HepG2 (cell line): ENCODE measurements around the gene GALNTL6. TPM values are rescaled to one million over a fixed set of nuclear protein-coding genes. Genes with fewer than 3 reads are reported as not detected.

Experiments used
- ATAC-seq: fragments of 200-7000 bp; cut with Tn5 transposase; 3 replicates; pipeline ENCODE4 v1.9.1; 2020; ENCODE audit warnings: mild to moderate bottlenecking, moderate library complexity
- BruUV-seq: library from RNA; stranded (reverse); fragments of 400-500 nt; replicated peaks from 2 replicates; lab custom pipeline; 2021; lab: Mats Ljungman, UMichigan
- CTCF ChIA-PET: fragments of 300-600 bp; formaldehyde crosslinking; extraction: SDS; loops from one replicate; lab custom pipeline; 2021; ENCODE audit warnings: low total read pairs, inconsistent platforms, low intra/inter-chr PET ratio; lab: Yijun Ruan, JAX
- POLR2A ChIA-PET: fragments of 350-600 bp; sonication (Branson Sonifier 250); formaldehyde crosslinking; loops from one replicate; lab custom pipeline; 2020; ENCODE audit warnings: antibody characterized with exemption, inconsistent platforms; lab: Yijun Ruan, JAX
- DNase-seq: peaks from one replicate; pipeline ENCODE4 v3.0.0-alpha.2; 2015; ENCODE audit warnings: low spot score
- FAIRE-seq: peaks from 3 replicates; lab custom pipeline; 2011; peaks lifted over from hg19 to GRCh38; lab: Jason Lieb, UNC
- H2AFZ ChIP-seq: one replicate; pipeline ENCODE4 v1.6.1; 2011; ENCODE audit warnings: low read length, inconsistent platforms
- H3K27ac ChIP-seq: fragments of 300-600 bp; 3 replicates; pipeline ENCODE4 v1.8.0; 2011; ENCODE audit warnings: mixed run types, mild to moderate bottlenecking, mixed read lengths, low read length, inconsistent platforms; ENCODE audit not compliant: insufficient read depth; ENCODE audit errors: extremely low read length
- H3K27me3 ChIP-seq, 2 experiments: fragments of 200-600 bp in 1 of 2; 2 replicates in 1 of 2; 3 replicates in 1 of 2; pipeline versions ENCODE4 v1.6.0 to v1.8.0; 2011; ENCODE audit warnings: low read length in 2 of 2, mild to moderate bottlenecking in 2 of 2, moderate library complexity in 2 of 2, inconsistent platforms in 1 of 2; ENCODE audit not compliant: insufficient read depth in 2 of 2, control insufficient read depth in 1 of 2
- H3K36me3 ChIP-seq, 2 experiments: fragments of 200-600 bp in 1 of 2; replicated peaks in 1 of 2; 2 replicates in 1 of 2; 3 replicates in 1 of 2; pipeline versions ENCODE4 v1.5.1 to v1.8.0; 2011; ENCODE audit warnings: low read length in 2 of 2, inconsistent platforms in 1 of 2; ENCODE audit not compliant: insufficient read depth in 2 of 2, control insufficient read depth in 1 of 2
- H3K4me1 ChIP-seq: 2 replicates; pipeline ENCODE4 v1.5.1; 2012; ENCODE audit warnings: low read length, inconsistent platforms; ENCODE audit not compliant: insufficient read depth
- H3K4me2 ChIP-seq: 2 replicates; pipeline ENCODE4 v1.6.0; 2011; ENCODE audit warnings: low read depth, low read length, inconsistent platforms
- H3K4me3 ChIP-seq, 3 experiments: fragments of 200-600 bp in 1 of 3; sonication (generic), shearing (Covaris generic) in 1 of 3; replicated peaks in 1 of 3; 2 replicates each; pipeline ENCODE4 v1.5.1; 2011 to 2016; ENCODE audit warnings: low read length in 3 of 3, inconsistent platforms in 2 of 3, low read depth in 2 of 3, mild to moderate bottlenecking in 2 of 3, control low read depth in 1 of 3, mixed read lengths in 1 of 3; ENCODE audit not compliant: insufficient read depth in 1 of 3
- H3K79me2 ChIP-seq: one replicate; pipeline ENCODE4 v1.6.1; 2011; ENCODE audit warnings: low read length, inconsistent platforms; ENCODE audit not compliant: insufficient read depth
- H3K9ac ChIP-seq: 2 replicates; pipeline ENCODE4 v1.6.0; 2011; ENCODE audit warnings: mild to moderate bottlenecking, low read depth, low read length, inconsistent platforms; ENCODE audit not compliant: insufficient read depth
- H3K9me3 ChIP-seq: 2 replicates; pipeline ENCODE4 v1.5.1; 2012; ENCODE audit warnings: mild to moderate bottlenecking, low read length
- H4K20me1 ChIP-seq: 2 replicates; pipeline ENCODE4 v1.6.0; 2011; ENCODE audit warnings: inconsistent platforms, mild to moderate bottlenecking, low read length, moderate library complexity; ENCODE audit not compliant: insufficient read depth
- CREBL2 ChIP-seq: sonication (generic); formaldehyde crosslinking; IDR thresholded peaks from 2 replicates; pipeline ENCODE4 v1.8.1; 2023; ENCODE audit warnings: missing genetic modification reagents, mild to moderate bottlenecking, borderline replicate concordance
- ELF3 ChIP-seq: IDR thresholded peaks from 2 replicates; pipeline ENCODE4 v1.6.1; 2016; ENCODE audit warnings: missing genetic modification reagents, missing compliant biosample characterization
- GATA4 ChIP-seq: sonication (generic); IDR thresholded peaks from 2 replicates; pipeline ENCODE4 v1.6.1; 2016; ENCODE audit warnings: antibody characterized with exemption, low read depth, borderline replicate concordance
- GATAD1 ChIP-seq: IDR thresholded peaks from 2 replicates; pipeline ENCODE4 v1.6.1; 2016; ENCODE audit warnings: missing genetic modification reagents, missing compliant biosample characterization
- HNF1B ChIP-seq: sonication (generic); formaldehyde crosslinking; IDR thresholded peaks from 2 replicates; pipeline ENCODE4 v1.5.1; 2020; ENCODE audit warnings: mild to moderate bottlenecking, moderate library complexity, missing genetic modification reagents
- KLF11 ChIP-seq: IDR thresholded peaks from 2 replicates; pipeline ENCODE4 v1.6.1; 2016; ENCODE audit warnings: missing compliant biosample characterization
- KLF13 ChIP-seq: sonication (generic); formaldehyde crosslinking; IDR thresholded peaks from 2 replicates; pipeline ENCODE4 v1.4.0; 2020; ENCODE audit warnings: mild to moderate bottlenecking, missing genetic modification reagents
- MTA1 ChIP-seq: sonication (generic); formaldehyde crosslinking; IDR thresholded peaks from 2 replicates; pipeline ENCODE4 v1.4.0; 2020; ENCODE audit warnings: missing genetic modification reagents, mild to moderate bottlenecking, borderline replicate concordance
- MTF1 ChIP-seq: sonication (generic); formaldehyde crosslinking; IDR thresholded peaks from 2 replicates; pipeline ENCODE4 v1.5.0; 2020; ENCODE audit warnings: missing genetic modification reagents
- PRDM10 ChIP-seq: sonication (generic); formaldehyde crosslinking; IDR thresholded peaks from 2 replicates; pipeline ENCODE4 v1.4.0; 2020; ENCODE audit warnings: low read depth, missing genetic modification reagents
- STAG1 ChIP-seq: sonication (generic); formaldehyde crosslinking; IDR thresholded peaks from 2 replicates; pipeline ENCODE4 v1.4.0; 2020; ENCODE audit warnings: missing genetic modification reagents
- ZFY ChIP-seq: sonication (generic); formaldehyde crosslinking; IDR thresholded peaks from 2 replicates; pipeline ENCODE4 v1.4.0; 2020; ENCODE audit warnings: missing genetic modification reagents
- ZGPAT ChIP-seq: IDR thresholded peaks from 2 replicates; pipeline ENCODE4 v1.6.1; 2016; ENCODE audit warnings: mild to moderate bottlenecking
- ZMYM3 ChIP-seq: sonication (generic); formaldehyde crosslinking; IDR thresholded peaks from 2 replicates; pipeline ENCODE4 v1.5.1; 2020; ENCODE audit warnings: mild to moderate bottlenecking, missing genetic modification reagents
- ZNF205 ChIP-seq: IDR thresholded peaks from 2 replicates; pipeline ENCODE4 v1.6.1; 2018; ENCODE audit warnings: missing biosample characterization, missing genetic modification reagents
- ZNF496 ChIP-seq: sonication (generic); formaldehyde crosslinking; IDR thresholded peaks from 2 replicates; pipeline ENCODE4 v1.8.1; 2023; ENCODE audit warnings: mild to moderate bottlenecking, moderate library complexity, missing genetic modification reagents; ENCODE audit not compliant: insufficient replicate concordance
- ZNF550 ChIP-seq: sonication (generic); formaldehyde crosslinking; IDR thresholded peaks from 2 replicates; pipeline ENCODE4 v1.4.0; 2020; ENCODE audit warnings: mild to moderate bottlenecking, missing genetic modification reagents, borderline replicate concordance
- ZNF691 ChIP-seq: sonication (generic); formaldehyde crosslinking; IDR thresholded peaks from 2 replicates; pipeline ENCODE4 v1.4.0; 2020; ENCODE audit warnings: missing genetic modification reagents, low read depth, mild to moderate bottlenecking, borderline replicate concordance
- ZNF839 ChIP-seq: sonication (generic); formaldehyde crosslinking; IDR thresholded peaks from 2 replicates; pipeline ENCODE4 v1.4.0; 2020; ENCODE audit warnings: missing genetic modification reagents, mild to moderate bottlenecking, borderline replicate concordance
- WGBS: methylation state at CpG from one replicate; pipeline ENCODE4 v1.1.6; 2017; ENCODE audit warnings: low lambda C conversion rate; 5-methylcytosine and 5-hydroxymethylcytosine counted together
- in situ Hi-C: cut with HindIII; loops from 2 replicates; pipeline ENCODE4 v1.10.0; 2017; ENCODE audit warnings: low pct_unique_long_range_greater_than_20kb; ENCODE audit not compliant: extremely low pct_ligation_motif_present
- intact Hi-C: fragments of 100-400 bp; cut with micrococcal nuclease; formaldehyde crosslinking; loops from one replicate; pipeline ENCODE4 v1.10.0; 2022; ENCODE audit not compliant: unreplicated experiment
- polyA plus RNA-seq, 8 experiments: library from polyadenylated mRNA; depleted of rRNA in 3 of 8; stranded (reverse) in 7 of 8; unstranded in 1 of 8; fragments of >200 nt; fragmentation: Illumina TruSeq in 4 of 8; extraction: Trizol in 4 of 8; gene quantifications; 2 replicates each; pipeline versions ENCODE4 v1.2.1 to v1.2.3, GENCODE V29; 2011 to 2016; ENCODE audit warnings: low read depth in 4 of 8, missing spikeins in 1 of 8, mixed read lengths in 1 of 8; ENCODE audit not compliant: insufficient read depth in 1 of 8
- total RNA-seq, 5 experiments: library from RNA; depleted of rRNA; stranded (reverse); fragments of >200 nt; fragmentation: Illumina TruSeq; extraction: Trizol; gene quantifications; 2 replicates each; pipeline ENCODE4 v1.2.3, GENCODE V29; 2016; ENCODE audit warnings: low read depth in 1 of 5

Gene GALNTL6
- total and polyA plus RNA-seq, 2 of the 13 experiments (the other 11 are each of a cell fraction or from before 2014, with no cell fraction given) = not detected

GRCh38 chr4:172055498-172055897 lies 242.3 kb downstream of the GALNTL6 start:
- no peaks in the 10 kb centered on the region for H3K27me3 ChIP-seq
- TF ChIP-seq STAG1 (CRISPR knock-in tag) = no peak
- TF ChIP-seq KLF11 (CRISPR knock-in tag) = no peak
- no peak for TF ChIP-seq ZFY (CRISPR knock-in tag)
- TF ChIP-seq ZNF550 = no peak
- no peak for TF ChIP-seq ELF3 (CRISPR knock-in tag)
- no peak for TF ChIP-seq GATAD1 (CRISPR knock-in tag)
- no peak for TF ChIP-seq GATA4
- no peak for TF ChIP-seq KLF13 (CRISPR knock-in tag)
- no peak for TF ChIP-seq ZMYM3 (CRISPR knock-in tag)
- no peak for TF ChIP-seq ZNF691 (CRISPR knock-in tag)
- TF ChIP-seq HNF1B (CRISPR knock-in tag) = no peak
- no peak for TF ChIP-seq MTF1 (CRISPR knock-in tag)
- no peak for TF ChIP-seq CREBL2 (CRISPR knock-in tag)
- TF ChIP-seq MTA1 (CRISPR knock-in tag) = no peak
- no peak for TF ChIP-seq ZGPAT (CRISPR knock-in tag)
- TF ChIP-seq ZNF496 (CRISPR knock-in tag) = no peak
- TF ChIP-seq PRDM10 (CRISPR knock-in tag) = no peak
- no peak for TF ChIP-seq ZNF205
- no peak for TF ChIP-seq ZNF839
- intact Hi-C loops = no loop called here
- H3K9me3 ChIP-seq = no peaks in the 10 kb centered on the region
- no peaks in the 10 kb centered on the region for H3K36me3 ChIP-seq
- BruUV-seq = no TSS peak
- H3K4me1 ChIP-seq = no peaks in the 10 kb centered on the region
- CTCF ChIA-PET = no interaction called here
- no peaks in the 10 kb centered on the region for H3K79me2 ChIP-seq
- H4K20me1 ChIP-seq = no peaks in the 10 kb centered on the region
- H3K4me2 ChIP-seq = no peak overlapping the region
- DNase-seq = no peak
- in situ Hi-C loops = no loop called here
- no peak overlapping the region for H3K9ac ChIP-seq
- no peak overlapping the region for H2AFZ ChIP-seq
- no peak overlapping the region for H3K4me3 ChIP-seq
- FAIRE-seq = no peak
- H3K27ac ChIP-seq = no peak overlapping the region
- WGBS = 4% methylated on average over 2 of the region's 2 CpGs
- POLR2A ChIA-PET = no interaction called here
- no peak for ATAC-seq
